SK-N-SH (cell line): ENCODE results near the gene PANK3. TPM values are rescaled to one million over a fixed set of nuclear protein-coding genes. Genes with fewer than 3 reads are reported as not detected.
"Not testable (repeated sequence)": the region's sequence is repeated elsewhere in the genome, so short reads cannot be mapped to it uniquely, and the experiment has no call there.

Source experiments
- CTCF ChIA-PET: fragments of 300-600, 350-600 bp; formaldehyde crosslinking; extraction: SDS; loops from one replicate; lab custom pipeline; 2021; lab: Yijun Ruan, JAX
- POLR2A ChIA-PET: fragments of 350-600 bp; sonication (Branson Sonifier 250); formaldehyde crosslinking; extraction: SDS; loops from one replicate; lab custom pipeline; 2020; ENCODE audit warnings: antibody characterized with exemption, inconsistent platforms; lab: Yijun Ruan, JAX
- DNase-seq: peaks from one replicate; pipeline ENCODE4 v3.0.0; 2012
- H2AFZ ChIP-seq: fragments of 200-600 bp; sonication (generic); 2 replicates; pipeline ENCODE4 v1.8.1; 2016; ENCODE audit warnings: antibody characterized with exemption, mild to moderate bottlenecking, low read depth
- H3F3A ChIP-seq: fragments of 200-600 bp; sonication (generic); replicated peaks from 2 replicates; pipeline ENCODE3; 2016; ENCODE audit warnings: antibody characterized with exemption, mild to moderate bottlenecking; ENCODE audit not compliant: insufficient read depth
- H3K27ac ChIP-seq, 2 experiments: fragments of 200-500 bp in 1 of 2; fragments of 200-600 bp in 1 of 2; sonication (Bioruptor generic) in 1 of 2; sonication (generic), shearing (Covaris generic) in 1 of 2; 2 replicates each; pipeline versions ENCODE4 v1.5.1 to v1.6.1; 2014 to 2016; ENCODE audit warnings: low read depth in 2 of 2, inconsistent platforms in 1 of 2, low read length in 1 of 2, mild to moderate bottlenecking in 1 of 2, mixed read lengths in 1 of 2
- H3K27me3 ChIP-seq: fragments of 200-600 bp; sonication (generic), shearing (Covaris generic); 2 replicates; pipeline ENCODE4 v1.6.1; 2016; ENCODE audit warnings: mixed run types; ENCODE audit not compliant: insufficient read depth
- H3K36me3 ChIP-seq, 2 experiments: fragments of 200-500 bp in 1 of 2; fragments of 200-600 bp in 1 of 2; sonication (Bioruptor generic) in 1 of 2; sonication (generic) in 1 of 2; replicated peaks in 1 of 2; 2 replicates each; pipeline versions ENCODE3 to v1.5.1; 2014 to 2016; ENCODE audit warnings: low read length in 1 of 2, mild to moderate bottlenecking in 1 of 2; ENCODE audit not compliant: insufficient read depth in 2 of 2, control insufficient read depth in 1 of 2
- H3K4me1 ChIP-seq, 2 experiments: fragments of 200-500 bp in 1 of 2; fragments of 200-600 bp in 1 of 2; sonication (Bioruptor generic) in 1 of 2; sonication (generic), shearing (Covaris generic) in 1 of 2; 2 replicates each; pipeline versions ENCODE4 v1.5.1 to v1.6.1; 2014 to 2016; ENCODE audit warnings: low read depth in 1 of 2, low read length in 1 of 2, mixed run types in 1 of 2; ENCODE audit not compliant: insufficient read depth in 2 of 2, control insufficient read depth in 1 of 2
- H3K4me2 ChIP-seq: fragments of 200-600 bp; sonication (generic), shearing (Covaris generic); 2 replicates; pipeline ENCODE4 v1.6.1; 2017; ENCODE audit warnings: mixed run types
- H3K4me3 ChIP-seq, 2 experiments: fragments of 200-500 bp in 1 of 2; fragments of 200-600 bp in 1 of 2; sonication (Bioruptor generic) in 1 of 2; sonication (generic), shearing (Covaris generic) in 1 of 2; 2 replicates each; pipeline versions ENCODE4 v1.5.1 to v1.8.1; 2014 to 2016; ENCODE audit warnings: low read depth in 2 of 2, inconsistent platforms in 1 of 2, low read length in 1 of 2, mild to moderate bottlenecking in 1 of 2, mixed read lengths in 1 of 2, moderate library complexity in 1 of 2
- H3K79me2 ChIP-seq: fragments of 200-600 bp; sonication (generic); 2 replicates; pipeline ENCODE4 v1.8.1; 2017; ENCODE audit warnings: mild to moderate bottlenecking; ENCODE audit not compliant: insufficient read depth
- H3K9ac ChIP-seq: fragments of 200-600 bp; sonication (generic); 2 replicates; pipeline ENCODE4 v1.6.1; 2017; ENCODE audit warnings: mixed run types
- H3K9me2 ChIP-seq: fragments of 200-600 bp; sonication (generic); 2 replicates; pipeline ENCODE4 v1.6.1; 2017; ENCODE audit warnings: mixed run types
- H3K9me3 ChIP-seq: fragments of 200-600 bp; sonication (generic); 2 replicates; pipeline ENCODE4 v1.6.1; 2017; ENCODE audit warnings: mixed run types, mild to moderate bottlenecking, moderate library complexity
- H4K20me1 ChIP-seq: fragments of 200-600 bp; sonication (generic); 2 replicates; pipeline ENCODE4 v1.6.1; 2017; ENCODE audit warnings: mild to moderate bottlenecking, mixed run types; ENCODE audit not compliant: insufficient read depth
- CHD2 ChIP-seq: fragments of 150-350 bp; IDR thresholded peaks from 2 replicates; pipeline ENCODE4 v1.6.1; 2018; ENCODE audit warnings: low read length; ENCODE audit not compliant: partially characterized antibody
- EP300 ChIP-seq, 2 experiments: IDR thresholded peaks; 2 replicates each; pipeline versions ENCODE4 v1.4.0 to v1.6.1; 2012; ENCODE audit warnings: borderline replicate concordance in 1 of 2, low read depth in 1 of 2, low read length in 1 of 2
- NFIC ChIP-seq: IDR thresholded peaks from 2 replicates; pipeline ENCODE4 v1.4.0; 2012; ENCODE audit warnings: borderline replicate concordance
- RFX5 ChIP-seq: IDR thresholded peaks from 2 replicates; pipeline ENCODE4 v1.6.1; 2012; ENCODE audit warnings: mild to moderate bottlenecking, improper control_type of control experiment, low read length
- SIN3A ChIP-seq: IDR thresholded peaks from 2 replicates; pipeline ENCODE4 v1.6.1; 2012; ENCODE audit warnings: low read depth, mild to moderate bottlenecking, low read length, moderate library complexity, borderline replicate concordance
- TEAD4 ChIP-seq: IDR thresholded peaks from 2 replicates; pipeline ENCODE4 v1.4.0; 2012; ENCODE audit warnings: mild to moderate bottlenecking, borderline replicate concordance; ENCODE audit not compliant: insufficient read depth
- YY1 ChIP-seq: IDR thresholded peaks from 2 replicates; pipeline ENCODE4 v1.4.0; 2012; ENCODE audit warnings: low read depth, mild to moderate bottlenecking
- WGBS: methylation state at CpG from one replicate; pipeline ENCODE4 v1.1.6; 2017; ENCODE audit warnings: low lambda C conversion rate; 5-methylcytosine and 5-hydroxymethylcytosine counted together
- polyA plus RNA-seq, 3 experiments: library from polyadenylated mRNA; depleted of rRNA; stranded (reverse); fragments of >200 nt; gene quantifications; 2 replicates each; pipeline ENCODE4 v1.2.3, GENCODE V29; 2012
- TF ChIP-seq, protein P1 (sequence below): IDR thresholded peaks from 2 replicates; pipeline ENCODE4 v1.6.1; 2012; ENCODE audit warnings: mild to moderate bottlenecking, low read depth, low read length, moderate library complexity

Gene PANK3
- polyA plus RNA-seq, 1 of the 3 experiments (the other 2 are of a cell fraction) = 6.1 TPM

DNA sequence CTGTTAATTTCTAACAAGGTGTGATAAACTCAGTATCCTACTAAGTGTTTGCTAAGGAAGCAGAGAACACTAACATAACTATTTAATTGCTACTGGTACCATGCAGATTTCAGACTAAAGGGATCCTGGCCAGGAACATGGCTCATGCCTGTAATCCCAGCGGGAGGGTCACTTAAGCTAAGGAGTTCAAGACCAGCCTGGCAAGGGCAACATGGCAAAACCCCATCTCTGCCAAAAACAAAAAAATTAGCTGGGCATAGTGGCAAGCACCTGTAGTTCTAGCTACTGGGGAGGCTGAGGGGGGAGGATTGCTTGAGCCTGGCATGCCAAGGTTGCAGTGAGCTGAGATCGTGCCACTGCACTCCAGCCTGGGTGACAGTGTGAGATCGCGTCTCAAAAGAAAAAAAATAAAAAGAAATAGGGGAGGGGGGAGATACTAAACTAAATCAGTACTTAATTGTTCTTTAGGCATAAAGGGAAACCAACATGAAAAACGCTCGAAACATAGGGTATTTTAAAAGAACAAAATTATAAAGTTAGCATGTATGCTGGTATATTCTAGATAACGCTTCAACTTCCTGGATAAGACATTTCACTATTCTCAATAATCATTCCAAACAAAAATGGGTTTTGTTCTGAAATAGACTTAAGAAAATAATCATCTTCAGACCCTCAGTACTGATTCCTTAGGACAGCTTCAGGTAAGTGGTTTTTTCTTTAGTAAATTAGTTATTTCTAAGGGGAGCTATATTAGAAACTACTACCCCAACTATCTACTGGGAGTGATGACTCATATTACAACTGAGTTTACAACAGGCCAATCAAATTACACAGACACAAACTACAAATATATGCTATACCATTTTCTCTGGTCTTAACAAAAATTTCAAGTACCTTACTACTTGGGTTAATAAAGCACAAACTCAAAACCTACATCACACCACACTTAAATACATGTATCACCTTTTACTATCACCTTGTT is 3.5 kb downstream of the PANK3 start:
- POLR2A ChIA-PET = interaction anchor here (1.3 kb wide), 1 partner anchor 81 kb away, joined by 3 read pairs; no protein-coding TSS in a partner anchor
- CTCF ChIA-PET = interaction anchor here (1.1 kb wide), 1 partner anchor 90 kb away, joined by 3 read pairs; the partner anchor contains the start of gene RARS1
- H3K36me3 ChIP-seq = peaks cover 0 to 26% of the 10 kb centered on the region in 2 experiments
- peaks cover 5 to 12% of the 10 kb centered on the region in 2 experiments; a peak in 3 of 4 replicates for H3K4me1 ChIP-seq
- H3K27ac ChIP-seq = peak overlapping the region in 1 of 2 experiments; percentile 29; a peak in 1 of 4 replicates
- no peaks in the 10 kb centered on the region for H3K9me2 ChIP-seq
- TF ChIP-seq YY1 = no peak
- no peak for TF ChIP-seq CHD2
- TF ChIP-seq, protein P1, sequence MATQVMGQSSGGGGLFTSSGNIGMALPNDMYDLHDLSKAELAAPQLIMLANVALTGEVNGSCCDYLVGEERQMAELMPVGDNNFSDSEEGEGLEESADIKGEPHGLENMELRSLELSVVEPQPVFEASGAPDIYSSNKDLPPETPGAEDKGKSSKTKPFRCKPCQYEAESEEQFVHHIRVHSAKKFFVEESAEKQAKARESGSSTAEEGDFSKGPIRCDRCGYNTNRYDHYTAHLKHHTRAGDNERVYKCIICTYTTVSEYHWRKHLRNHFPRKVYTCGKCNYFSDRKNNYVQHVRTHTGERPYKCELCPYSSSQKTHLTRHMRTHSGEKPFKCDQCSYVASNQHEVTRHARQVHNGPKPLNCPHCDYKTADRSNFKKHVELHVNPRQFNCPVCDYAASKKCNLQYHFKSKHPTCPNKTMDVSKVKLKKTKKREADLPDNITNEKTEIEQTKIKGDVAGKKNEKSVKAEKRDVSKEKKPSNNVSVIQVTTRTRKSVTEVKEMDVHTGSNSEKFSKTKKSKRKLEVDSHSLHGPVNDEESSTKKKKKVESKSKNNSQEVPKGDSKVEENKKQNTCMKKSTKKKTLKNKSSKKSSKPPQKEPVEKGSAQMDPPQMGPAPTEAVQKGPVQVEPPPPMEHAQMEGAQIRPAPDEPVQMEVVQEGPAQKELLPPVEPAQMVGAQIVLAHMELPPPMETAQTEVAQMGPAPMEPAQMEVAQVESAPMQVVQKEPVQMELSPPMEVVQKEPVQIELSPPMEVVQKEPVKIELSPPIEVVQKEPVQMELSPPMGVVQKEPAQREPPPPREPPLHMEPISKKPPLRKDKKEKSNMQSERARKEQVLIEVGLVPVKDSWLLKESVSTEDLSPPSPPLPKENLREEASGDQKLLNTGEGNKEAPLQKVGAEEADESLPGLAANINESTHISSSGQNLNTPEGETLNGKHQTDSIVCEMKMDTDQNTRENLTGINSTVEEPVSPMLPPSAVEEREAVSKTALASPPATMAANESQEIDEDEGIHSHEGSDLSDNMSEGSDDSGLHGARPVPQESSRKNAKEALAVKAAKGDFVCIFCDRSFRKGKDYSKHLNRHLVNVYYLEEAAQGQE = no peak
- TF ChIP-seq TEAD4 = no peak
- TF ChIP-seq RFX5 = no peak
- no peak for TF ChIP-seq SIN3A
- TF ChIP-seq NFIC = no peak
- no peak for TF ChIP-seq EP300 (IDR thresholded peaks at IDR 0.05; ENCODE audit: borderline replicate concordance in 1 of 2, low read depth in 1 of 2, low read length in 1 of 2)
- TF ChIP-seq, all 33 proteins: peak for 0
- H2AFZ ChIP-seq = no peak overlapping the region
- H3K4me2 ChIP-seq = no peak overlapping the region
- H3K9ac ChIP-seq = no peak overlapping the region
- no peak overlapping the region for H3K4me3 ChIP-seq
- peaks cover 3% of the 10 kb centered on the region for H3F3A ChIP-seq
- H3K79me2 ChIP-seq = peaks cover 84% of the 10 kb centered on the region
- peaks cover 72% of the 10 kb centered on the region for H4K20me1 ChIP-seq
- DNase-seq = no peak
- WGBS = 89% methylated on average over 7 of the region's 7 CpGs
- H3K27me3 ChIP-seq = no peaks in the 10 kb centered on the region
- H3K9me3 ChIP-seq = no peaks in the 10 kb centered on the region

DNA sequence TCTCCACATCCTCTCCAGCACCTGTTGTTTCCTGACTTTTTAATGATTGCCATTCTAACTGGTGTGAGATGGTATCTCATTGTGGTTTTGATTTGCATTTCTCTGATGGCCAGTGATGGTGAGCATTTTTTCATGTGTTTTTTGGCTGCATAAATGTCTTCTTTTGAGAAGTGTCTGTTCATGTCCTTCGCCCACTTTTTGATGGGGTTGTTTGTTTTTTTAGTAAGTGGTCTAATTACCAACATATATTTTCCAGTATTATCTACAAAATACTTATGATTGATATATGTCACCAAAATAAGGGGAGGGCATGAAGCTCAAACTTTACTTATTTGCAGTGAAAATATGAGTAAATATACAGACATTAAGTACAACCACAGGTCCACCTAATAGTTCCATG is 5.0 kb downstream of the PANK3 start:
- CTCF ChIA-PET, DNase-seq, H2AFZ ChIP-seq, H3K27ac ChIP-seq, H3K4me1 ChIP-seq, H3K27me3 ChIP-seq, H3K9ac ChIP-seq, H3F3A ChIP-seq, H3K4me2 ChIP-seq, H3K4me3 ChIP-seq, H3K9me3 ChIP-seq, H3K9me2 ChIP-seq: not testable (repeated sequence)
- H3K79me2 ChIP-seq = peaks cover 99% of the 10 kb centered on the region
- 95% methylated on average over 1 of the region's 1 CpG for WGBS
- peaks cover 84% of the 10 kb centered on the region for H4K20me1 ChIP-seq
- POLR2A ChIA-PET = interaction anchor here (0.6 kb wide), 1 partner anchor 55 kb away, joined by 4 read pairs; no protein-coding TSS in a partner anchor
- H3K36me3 ChIP-seq = peaks cover 0 to 31% of the 10 kb centered on the region in 2 experiments

DNA sequence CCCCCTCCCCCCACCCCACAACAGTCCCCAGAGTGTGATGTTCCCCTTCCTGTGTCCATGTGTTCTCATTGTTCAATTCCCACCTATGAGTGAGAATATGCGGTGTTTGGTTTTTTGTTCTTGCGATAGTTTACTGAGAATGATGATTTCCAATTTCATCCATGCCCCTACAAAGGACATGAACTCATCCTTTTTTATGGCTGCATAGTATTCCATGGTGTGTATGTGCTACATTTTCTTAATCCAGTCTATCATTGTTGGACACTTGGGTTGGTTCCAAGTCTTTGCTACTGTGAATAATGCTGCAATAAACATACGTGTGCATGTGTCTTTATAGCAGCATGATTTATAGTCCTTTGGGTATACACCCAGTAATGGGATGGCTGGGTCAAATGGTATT is 5.5 kb downstream of the PANK3 start:
- Histone ChIP-seq H4K20me1 (peaks cover 82% of the 10 kb centered on the region), H3K79me2 (peaks cover 98% of the 10 kb centered on the region), H3K36me3 (peaks cover 0 to 31% of the 10 kb centered on the region in 2 experiments)
- POLR2A ChIA-PET, H3K4me1 ChIP-seq, H3K4me2 ChIP-seq, H3K27ac ChIP-seq, H3F3A ChIP-seq, H3K9me2 ChIP-seq, H3K27me3 ChIP-seq, H3K9me3 ChIP-seq, CTCF ChIA-PET, H3K4me3 ChIP-seq, H3K9ac ChIP-seq, H2AFZ ChIP-seq, DNase-seq: not testable (repeated sequence)
- WGBS = 96% methylated on average over 3 of the region's 3 CpGs
